HEK293 (cell line): ENCODE results near the gene UFD1.

Experiments
- CTCF ChIA-PET: fragments of 350-600 bp; formaldehyde crosslinking; extraction: SDS; loops from one replicate; lab custom pipeline; 2021; ENCODE audit warnings: antibody characterized with exemption; lab: Yijun Ruan, JAX
- POLR2A ChIA-PET: fragments of 300-600 bp; formaldehyde crosslinking; extraction: SDS; loops from one replicate; lab custom pipeline; 2020; ENCODE audit warnings: antibody characterized with exemption, inconsistent platforms; lab: Yijun Ruan, JAX
- H3K27ac ChIP-seq: fragments of 200-500 bp; sonication (Bioruptor generic); 2 replicates; pipeline ENCODE4 v1.5.1; 2014; ENCODE audit warnings: low read depth, low read length, control low read depth, inconsistent platforms; ENCODE audit errors: extremely low read depth
- H3K36me3 ChIP-seq, 2 experiments: fragments of 200-500 bp in 1 of 2; sonication (Bioruptor generic) in 1 of 2; 1 replicate in 1 of 2; 2 replicates in 1 of 2; pipeline ENCODE4 v1.5.1; 2014 to 2017; ENCODE audit warnings: inconsistent platforms in 2 of 2, low read length in 2 of 2; ENCODE audit not compliant: control insufficient read depth in 2 of 2, insufficient read depth in 1 of 2
- H3K4me1 ChIP-seq: fragments of 200-500 bp; sonication (Bioruptor generic); 2 replicates; pipeline ENCODE4 v1.5.1; 2014; ENCODE audit warnings: mild to moderate bottlenecking, low read length, inconsistent platforms; ENCODE audit not compliant: control insufficient read depth, insufficient read depth
- H3K4me3 ChIP-seq: 2 replicates; pipeline ENCODE4 v1.5.1; 2011; ENCODE audit warnings: low read depth, mild to moderate bottlenecking, control low read depth, low read length, moderate library complexity
- H3K9me3 ChIP-seq: fragments of 200-500 bp; sonication (Bioruptor generic); 2 replicates; pipeline ENCODE4 v1.5.1; 2014; ENCODE audit warnings: low read depth, low read length, inconsistent platforms; ENCODE audit not compliant: control insufficient read depth, insufficient read depth
- HOXD13 ChIP-seq: sonication (generic); formaldehyde crosslinking; IDR thresholded peaks from 2 replicates; pipeline ENCODE4 v1.8.0; 2022; ENCODE audit warnings: missing genetic modification reagents, borderline replicate concordance
- IKZF3 ChIP-seq: fragments of 450-650 bp; IDR thresholded peaks from 2 replicates; pipeline ENCODE4 v1.5.0; 2018; ENCODE audit warnings: missing biosample characterization, mild to moderate bottlenecking, missing genetic modification characterization, moderate library complexity
- RBAK ChIP-seq: fragments of 450-650 bp; formaldehyde crosslinking; IDR thresholded peaks from 2 replicates; pipeline ENCODE4 v1.5.1; 2016; ENCODE audit warnings: missing biosample characterization, missing genetic modification characterization
- SETDB1 ChIP-seq: IDR thresholded peaks from one replicate; pipeline ENCODE4 v1.6.1; 2017; ENCODE audit warnings: mild to moderate bottlenecking, low read length, moderate library complexity, mixed read lengths; ENCODE audit not compliant: insufficient read length
- TRIM28 ChIP-seq: IDR thresholded peaks from 2 replicates; pipeline ENCODE4 v1.6.1; 2011; ENCODE audit warnings: low read length, control low read depth, borderline replicate concordance
- ZBTB20 ChIP-seq: fragments of 450-650 bp; formaldehyde crosslinking; IDR thresholded peaks from 2 replicates; pipeline ENCODE4 v1.5.1; 2016; ENCODE audit warnings: missing biosample characterization, missing genetic modification characterization
- ZFP3 ChIP-seq: fragments of 450-650 bp; formaldehyde crosslinking; IDR thresholded peaks from 2 replicates; pipeline ENCODE4 v1.5.1; 2016; ENCODE audit warnings: low read depth, missing biosample characterization, missing genetic modification characterization
- ZFP37 ChIP-seq: fragments of 450-650 bp; formaldehyde crosslinking; IDR thresholded peaks from 2 replicates; pipeline ENCODE4 v1.5.1; 2016; ENCODE audit warnings: missing biosample characterization, missing genetic modification characterization
- ZFP41 ChIP-seq: fragments of 450-650 bp; formaldehyde crosslinking; IDR thresholded peaks from 2 replicates; pipeline ENCODE4 v1.5.1; 2016; ENCODE audit warnings: missing biosample characterization, missing genetic modification characterization, borderline replicate concordance
- ZNF132 ChIP-seq: fragments of 450-650 bp; formaldehyde crosslinking; IDR thresholded peaks from 2 replicates; pipeline ENCODE4 v1.5.1; 2017; ENCODE audit warnings: missing biosample characterization, missing genetic modification characterization, borderline replicate concordance
- ZNF211 ChIP-seq: fragments of 450-650 bp; formaldehyde crosslinking; IDR thresholded peaks from 2 replicates; pipeline ENCODE4 v1.5.1; 2016; ENCODE audit warnings: low read depth, missing biosample characterization, missing genetic modification characterization
- ZNF248 ChIP-seq: fragments of 450-650 bp; formaldehyde crosslinking; IDR thresholded peaks from 2 replicates; pipeline ENCODE4 v1.5.1; 2017; ENCODE audit warnings: missing biosample characterization, missing genetic modification characterization
- ZNF621 ChIP-seq: fragments of 450-650 bp; formaldehyde crosslinking; IDR thresholded peaks from 2 replicates; pipeline ENCODE4 v1.5.1; 2017; ENCODE audit warnings: missing biosample characterization, missing genetic modification characterization
- ZNF624 ChIP-seq: fragments of 450-650 bp; formaldehyde crosslinking; IDR thresholded peaks from 2 replicates; pipeline ENCODE4 v1.5.1; 2017; ENCODE audit warnings: missing biosample characterization, missing genetic modification characterization
- ZNF830 ChIP-seq: fragments of 450-650 bp; IDR thresholded peaks from 2 replicates; pipeline ENCODE4 v1.5.0; 2018; ENCODE audit warnings: missing biosample characterization, missing genetic modification characterization, low read depth, mild to moderate bottlenecking, moderate library complexity
- TF ChIP-seq, protein P1 (sequence below): fragments of 450-650 bp; formaldehyde crosslinking; IDR thresholded peaks from 2 replicates; pipeline ENCODE4 v1.5.1; 2016; ENCODE audit warnings: missing biosample characterization, missing genetic modification characterization
- TF ChIP-seq, protein P2 (sequence below): fragments of 450-650 bp; formaldehyde crosslinking; IDR thresholded peaks from 2 replicates; pipeline ENCODE4 v1.5.1; 2016; ENCODE audit warnings: missing biosample characterization, missing genetic modification characterization
- TF ChIP-seq, protein P3 (sequence below): fragments of 450-650 bp; formaldehyde crosslinking; IDR thresholded peaks from 2 replicates; pipeline ENCODE4 v1.5.1; 2016; ENCODE audit warnings: missing biosample characterization, missing genetic modification characterization
- TF ChIP-seq, protein P4 (sequence below): fragments of 450-650 bp; formaldehyde crosslinking; IDR thresholded peaks from 2 replicates; pipeline ENCODE4 v1.5.1; 2016; ENCODE audit warnings: missing biosample characterization, missing genetic modification characterization

The UFD1 gene

DNA sequence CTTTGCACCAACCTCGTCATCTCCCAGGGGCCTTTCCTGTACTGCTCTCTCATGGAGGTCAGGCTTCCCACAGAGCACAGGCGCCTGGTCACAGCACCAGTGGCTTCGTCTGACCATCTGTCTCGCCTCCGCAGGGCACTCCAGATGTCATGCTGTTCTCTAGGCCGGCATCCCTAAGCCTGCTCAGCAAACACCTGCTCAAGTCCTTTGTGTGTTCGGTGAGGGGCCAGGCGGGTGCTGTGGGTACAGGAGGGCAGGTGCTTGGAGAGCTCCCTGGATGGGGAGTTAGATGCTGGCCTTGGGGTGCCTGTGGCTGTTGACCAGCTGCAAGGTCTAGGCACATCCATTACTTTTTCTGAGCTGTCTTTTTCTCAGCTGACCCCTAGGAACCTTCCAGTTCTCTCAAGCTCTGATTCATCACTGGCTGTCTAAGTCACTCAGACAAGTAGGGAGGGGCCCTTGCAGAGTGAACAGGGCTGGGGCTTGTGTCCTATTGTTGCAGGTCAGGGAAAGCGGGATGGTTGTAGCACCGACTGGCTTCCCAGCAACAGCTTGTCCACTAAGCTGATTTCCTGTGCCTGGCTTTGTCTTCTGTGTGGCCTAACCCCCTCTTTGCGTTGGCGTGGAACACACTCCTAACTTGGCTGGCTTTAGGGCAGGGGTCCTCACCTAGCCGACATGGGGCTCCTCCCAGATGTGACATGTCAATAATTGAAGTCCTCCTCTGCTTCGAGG, 36.0 kb upstream of the UFD1 start:
- Histone ChIP-seq H3K27ac (no peak overlapping the region), H3K4me1 (no peaks in the 10 kb centered on the region), H3K4me3 (no peak overlapping the region), H3K9me3 (no peaks in the 10 kb centered on the region), H3K36me3 (peaks cover 15 to 99% of the 10 kb centered on the region in 2 experiments)
- CTCF ChIA-PET: no interaction called here
- TF ChIP-seq, protein P1, sequence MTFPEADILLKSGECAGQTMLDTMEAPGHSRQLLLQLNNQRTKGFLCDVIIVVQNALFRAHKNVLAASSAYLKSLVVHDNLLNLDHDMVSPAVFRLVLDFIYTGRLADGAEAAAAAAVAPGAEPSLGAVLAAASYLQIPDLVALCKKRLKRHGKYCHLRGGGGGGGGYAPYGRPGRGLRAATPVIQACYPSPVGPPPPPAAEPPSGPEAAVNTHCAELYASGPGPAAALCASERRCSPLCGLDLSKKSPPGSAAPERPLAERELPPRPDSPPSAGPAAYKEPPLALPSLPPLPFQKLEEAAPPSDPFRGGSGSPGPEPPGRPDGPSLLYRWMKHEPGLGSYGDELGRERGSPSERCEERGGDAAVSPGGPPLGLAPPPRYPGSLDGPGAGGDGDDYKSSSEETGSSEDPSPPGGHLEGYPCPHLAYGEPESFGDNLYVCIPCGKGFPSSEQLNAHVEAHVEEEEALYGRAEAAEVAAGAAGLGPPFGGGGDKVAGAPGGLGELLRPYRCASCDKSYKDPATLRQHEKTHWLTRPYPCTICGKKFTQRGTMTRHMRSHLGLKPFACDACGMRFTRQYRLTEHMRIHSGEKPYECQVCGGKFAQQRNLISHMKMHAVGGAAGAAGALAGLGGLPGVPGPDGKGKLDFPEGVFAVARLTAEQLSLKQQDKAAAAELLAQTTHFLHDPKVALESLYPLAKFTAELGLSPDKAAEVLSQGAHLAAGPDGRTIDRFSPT: no peak
- TF ChIP-seq ZNF132 (tag by site-specific recombination) (no peak), ZNF624 (tag by site-specific recombination) (no peak), ZNF830 (tag by site-specific recombination) (no peak), ZBTB20 (tag by site-specific recombination) (no peak), RBAK (tag by site-specific recombination) (no peak), ZNF248 (tag by site-specific recombination) (no peak), ZFP41 (tag by site-specific recombination) (no peak), ZNF211 (tag by site-specific recombination) (no peak), ZFP37 (tag by site-specific recombination) (no peak), IKZF3 (no peak), HOXD13 (CRISPR knock-in tag) (no peak)
- TF ChIP-seq, protein P2, sequence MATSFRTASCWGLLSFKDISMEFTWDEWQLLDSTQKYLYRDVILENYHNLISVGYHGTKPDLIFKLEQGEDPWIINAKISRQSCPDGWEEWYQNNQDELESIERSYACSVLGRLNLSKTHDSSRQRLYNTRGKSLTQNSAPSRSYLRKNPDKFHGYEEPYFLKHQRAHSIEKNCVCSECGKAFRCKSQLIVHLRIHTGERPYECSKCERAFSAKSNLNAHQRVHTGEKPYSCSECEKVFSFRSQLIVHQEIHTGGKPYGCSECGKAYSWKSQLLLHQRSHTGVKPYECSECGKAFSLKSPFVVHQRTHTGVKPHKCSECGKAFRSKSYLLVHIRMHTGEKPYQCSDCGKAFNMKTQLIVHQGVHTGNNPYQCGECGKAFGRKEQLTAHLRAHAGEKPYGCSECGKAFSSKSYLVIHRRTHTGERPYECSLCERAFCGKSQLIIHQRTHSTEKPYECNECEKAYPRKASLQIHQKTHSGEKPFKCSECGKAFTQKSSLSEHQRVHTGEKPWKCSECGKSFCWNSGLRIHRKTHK (tag by site-specific recombination): no peak
- TF ChIP-seq, protein P3, sequence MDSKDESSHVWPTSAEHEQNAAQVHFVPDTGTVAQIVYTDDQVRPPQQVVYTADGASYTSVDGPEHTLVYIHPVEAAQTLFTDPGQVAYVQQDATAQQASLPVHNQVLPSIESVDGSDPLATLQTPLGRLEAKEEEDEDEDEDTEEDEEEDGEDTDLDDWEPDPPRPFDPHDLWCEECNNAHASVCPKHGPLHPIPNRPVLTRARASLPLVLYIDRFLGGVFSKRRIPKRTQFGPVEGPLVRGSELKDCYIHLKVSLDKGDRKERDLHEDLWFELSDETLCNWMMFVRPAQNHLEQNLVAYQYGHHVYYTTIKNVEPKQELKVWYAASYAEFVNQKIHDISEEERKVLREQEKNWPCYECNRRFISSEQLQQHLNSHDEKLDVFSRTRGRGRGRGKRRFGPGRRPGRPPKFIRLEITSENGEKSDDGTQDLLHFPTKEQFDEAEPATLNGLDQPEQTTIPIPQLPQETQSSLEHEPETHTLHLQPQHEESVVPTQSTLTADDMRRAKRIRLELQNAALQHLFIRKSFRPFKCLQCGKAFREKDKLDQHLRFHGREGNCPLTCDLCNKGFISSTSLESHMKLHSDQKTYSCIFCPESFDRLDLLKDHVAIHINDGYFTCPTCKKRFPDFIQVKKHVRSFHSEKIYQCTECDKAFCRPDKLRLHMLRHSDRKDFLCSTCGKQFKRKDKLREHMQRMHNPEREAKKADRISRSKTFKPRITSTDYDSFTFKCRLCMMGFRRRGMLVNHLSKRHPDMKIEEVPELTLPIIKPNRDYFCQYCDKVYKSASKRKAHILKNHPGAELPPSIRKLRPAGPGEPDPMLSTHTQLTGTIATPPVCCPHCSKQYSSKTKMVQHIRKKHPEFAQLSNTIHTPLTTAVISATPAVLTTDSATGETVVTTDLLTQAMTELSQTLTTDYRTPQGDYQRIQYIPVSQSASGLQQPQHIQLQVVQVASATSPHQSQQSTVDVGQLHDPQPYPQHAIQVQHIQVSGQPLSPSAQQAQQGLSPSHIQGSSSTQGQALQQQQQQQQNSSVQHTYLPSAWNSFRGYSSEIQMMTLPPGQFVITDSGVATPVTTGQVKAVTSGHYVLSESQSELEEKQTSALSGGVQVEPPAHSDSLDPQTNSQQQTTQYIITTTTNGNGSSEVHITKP (tag by site-specific recombination): no peak
- POLR2A ChIA-PET: no interaction called here

DNA sequence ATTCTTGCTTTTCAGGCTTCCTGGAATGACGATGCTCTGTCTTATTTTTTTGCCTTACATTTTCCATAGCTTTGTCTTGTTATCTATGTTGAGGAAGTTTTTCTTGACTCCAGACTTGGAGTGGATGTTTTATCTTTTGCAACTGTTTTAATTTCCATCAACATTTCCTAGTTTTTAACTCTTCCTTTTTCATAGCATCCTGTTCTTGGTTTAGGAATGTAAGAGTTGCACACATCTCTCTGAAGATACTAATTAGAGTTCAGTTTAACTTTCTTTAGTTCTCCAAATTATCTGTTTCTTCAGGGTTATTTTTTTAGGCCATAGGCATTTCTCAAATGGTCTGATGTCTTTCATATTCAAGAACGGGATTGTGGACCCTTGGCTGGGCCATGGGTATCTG, 34.8 kb upstream of the UFD1 start:
- CTCF ChIA-PET: no interaction called here
- no peaks in the 10 kb centered on the region for H3K4me1 ChIP-seq
- H3K36me3 ChIP-seq: peaks cover 16 to 98% of the 10 kb centered on the region in 2 experiments
- H3K4me3 ChIP-seq: no peak overlapping the region
- POLR2A ChIA-PET: no interaction called here
- H3K27ac ChIP-seq: no peak overlapping the region
- H3K9me3 ChIP-seq: no peaks in the 10 kb centered on the region
- TF ChIP-seq ZNF621 (no peak), TRIM28 (0 out of 2 replicates have a peak, but pooled peaks have one; percentile 48), ZFP3 (tag by site-specific recombination) (no peak), SETDB1 (peak; percentile 73)
- TF ChIP-seq, protein P4, sequence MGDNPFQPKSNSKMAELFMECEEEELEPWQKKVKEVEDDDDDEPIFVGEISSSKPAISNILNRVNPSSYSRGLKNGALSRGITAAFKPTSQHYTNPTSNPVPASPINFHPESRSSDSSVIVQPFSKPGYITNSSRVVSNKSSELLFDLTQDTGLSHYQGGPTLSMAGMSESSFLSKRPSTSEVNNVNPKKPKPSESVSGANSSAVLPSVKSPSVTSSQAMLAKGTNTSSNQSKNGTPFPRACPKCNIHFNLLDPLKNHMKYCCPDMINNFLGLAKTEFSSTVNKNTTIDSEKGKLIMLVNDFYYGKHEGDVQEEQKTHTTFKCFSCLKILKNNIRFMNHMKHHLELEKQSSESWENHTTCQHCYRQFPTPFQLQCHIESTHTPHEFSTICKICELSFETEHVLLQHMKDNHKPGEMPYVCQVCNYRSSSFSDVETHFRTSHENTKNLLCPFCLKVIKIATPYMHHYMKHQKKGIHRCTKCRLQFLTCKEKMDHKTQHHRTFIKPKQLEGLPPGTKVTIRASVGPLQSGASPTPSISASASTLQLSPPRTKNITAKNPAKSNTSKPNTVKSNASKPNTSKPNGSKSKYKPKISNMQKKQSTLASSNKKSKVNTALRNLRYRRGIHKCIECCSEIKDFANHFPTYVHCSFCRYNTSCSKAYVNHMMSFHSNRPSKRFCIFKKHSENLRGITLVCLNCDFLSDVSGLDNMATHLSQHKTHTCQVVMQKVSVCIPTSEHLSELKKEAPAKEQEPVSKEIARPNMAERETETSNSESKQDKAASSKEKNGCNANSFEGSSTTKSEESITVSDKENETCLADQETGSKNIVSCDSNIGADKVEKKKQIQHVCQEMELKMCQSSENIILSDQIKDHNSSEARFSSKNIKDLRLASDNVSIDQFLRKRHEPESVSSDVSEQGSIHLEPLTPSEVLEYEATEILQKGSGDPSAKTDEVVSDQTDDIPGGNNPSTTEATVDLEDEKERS (tag by site-specific recombination): 0 out of 2 replicates have a peak, but pooled peaks have one; percentile 78
